Activated CD4-positive, alpha-beta T cell treated with anti-CD3 and anti-CD28 coated beads, Interleukin-2, amount 10 ng/mL, durations not matched to agents 7 days and 5 days (primary cell): ENCODE measurements around the gene FAM20C. TPM values are rescaled to one million over a fixed set of nuclear protein-coding genes. Genes with fewer than 3 reads are reported as not detected.

Experiments
- CTCF ChIA-PET: fragments of 350-600 bp; sonication (Branson Sonifier 250); formaldehyde crosslinking; loops from one replicate; lab custom pipeline; 2021; ENCODE audit warnings: antibody characterized with exemption; lab: Charles Lee
- POLR2A ChIA-PET: fragments of 350-600 bp; sonication (Branson Sonifier 250); formaldehyde crosslinking; loops from one replicate; lab custom pipeline; 2021; ENCODE audit warnings: antibody characterized with exemption; lab: Charles Lee
- DNase-seq: peaks from one replicate; pipeline ENCODE4 v3.0.0-alpha.2; 2020
- H3K27ac Mint-ChIP-seq: one replicate; pipeline ENCODE4 v1.8.0; 2021; ENCODE audit warnings: mild to moderate bottlenecking, moderate library complexity, mixed read lengths
- H3K27me3 Mint-ChIP-seq: one replicate; pipeline ENCODE4 v1.8.0; 2021; ENCODE audit warnings: mixed read lengths
- H3K36me3 Mint-ChIP-seq: one replicate; pipeline ENCODE4 v1.8.0; 2021; ENCODE audit warnings: low read depth, mixed read lengths
- H3K4me1 Mint-ChIP-seq: one replicate; pipeline ENCODE4 v1.8.0; 2021; ENCODE audit warnings: mixed read lengths
- H3K4me3 Mint-ChIP-seq: one replicate; pipeline ENCODE4 v1.8.0; 2021; ENCODE audit warnings: mild to moderate bottlenecking, moderate library complexity, mixed read lengths
- H3K9me3 Mint-ChIP-seq: one replicate; pipeline ENCODE4 v1.8.0; 2021; ENCODE audit warnings: mixed read lengths
- total RNA-seq, 2 experiments: library from RNA; stranded (reverse); gene quantifications; one replicate each; pipeline ENCODE4 v1.2.3, GENCODE V29; 2021

The FAM20C gene
- total RNA-seq, 2 experiments from 2014 or later: 0.29 to 0.47 TPM

DNA sequence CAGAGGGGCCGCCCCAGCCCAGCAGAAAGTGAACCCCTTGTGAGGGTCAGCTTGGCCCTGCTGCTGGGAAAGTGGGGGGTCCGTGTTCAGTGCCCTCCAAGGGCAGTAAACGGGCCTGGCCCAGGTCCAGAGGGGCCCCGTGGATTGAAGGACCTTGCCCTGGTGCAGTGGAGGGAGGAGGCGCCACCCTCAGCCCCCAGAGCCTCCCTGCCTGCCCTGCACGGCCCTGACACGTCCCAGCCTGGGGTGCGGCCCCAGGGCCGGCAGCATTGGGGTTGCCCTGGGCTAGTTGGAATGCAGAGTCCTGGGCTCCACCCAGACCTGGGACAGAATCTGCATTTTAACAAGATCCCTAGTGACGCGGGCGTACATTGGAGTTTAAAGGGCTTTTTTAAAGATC lies 54.8 kb downstream of the FAM20C start:
- Mint-ChIP-seq H3K27me3 (no peaks in the 10 kb centered on the region), H3K36me3 (no peaks in the 10 kb centered on the region), H3K9me3 (no peaks in the 10 kb centered on the region), H3K27ac (no peak overlapping the region), H3K4me1 (no peaks in the 10 kb centered on the region), H3K4me3 (no peak overlapping the region)
- CTCF ChIA-PET: no interaction called here
- POLR2A ChIA-PET: no interaction called here
- no peak for DNase-seq

DNA sequence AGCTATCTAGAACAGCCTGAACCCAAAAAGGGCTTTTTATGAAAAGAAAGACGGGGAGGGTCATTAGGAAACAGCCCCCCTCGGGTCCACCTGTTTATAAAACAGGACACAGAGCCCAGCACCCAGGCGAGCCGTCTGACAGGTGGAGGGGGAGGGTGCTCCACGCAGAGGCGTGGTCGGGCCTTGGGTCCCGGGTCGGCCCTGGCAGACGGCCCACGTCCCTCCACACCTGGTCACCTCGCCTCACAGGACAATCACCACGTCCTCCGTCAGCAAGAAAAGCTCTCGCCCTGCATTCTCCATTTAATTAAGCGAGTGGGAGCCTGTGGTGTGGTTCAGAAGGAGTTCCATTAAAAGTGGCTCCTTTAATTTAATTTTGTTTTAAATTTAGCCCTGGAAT lies 55.3 kb downstream of the FAM20C start:
- ChIA-PET CTCF (no interaction called here), POLR2A (no interaction called here)
- H3K27ac Mint-ChIP-seq: no peak overlapping the region
- no peaks in the 10 kb centered on the region for H3K4me1 Mint-ChIP-seq
- no peaks in the 10 kb centered on the region for H3K27me3 Mint-ChIP-seq
- no peaks in the 10 kb centered on the region for H3K36me3 Mint-ChIP-seq
- H3K4me3 Mint-ChIP-seq: no peak overlapping the region
- DNase-seq: no peak
- H3K9me3 Mint-ChIP-seq: no peaks in the 10 kb centered on the region

DNA sequence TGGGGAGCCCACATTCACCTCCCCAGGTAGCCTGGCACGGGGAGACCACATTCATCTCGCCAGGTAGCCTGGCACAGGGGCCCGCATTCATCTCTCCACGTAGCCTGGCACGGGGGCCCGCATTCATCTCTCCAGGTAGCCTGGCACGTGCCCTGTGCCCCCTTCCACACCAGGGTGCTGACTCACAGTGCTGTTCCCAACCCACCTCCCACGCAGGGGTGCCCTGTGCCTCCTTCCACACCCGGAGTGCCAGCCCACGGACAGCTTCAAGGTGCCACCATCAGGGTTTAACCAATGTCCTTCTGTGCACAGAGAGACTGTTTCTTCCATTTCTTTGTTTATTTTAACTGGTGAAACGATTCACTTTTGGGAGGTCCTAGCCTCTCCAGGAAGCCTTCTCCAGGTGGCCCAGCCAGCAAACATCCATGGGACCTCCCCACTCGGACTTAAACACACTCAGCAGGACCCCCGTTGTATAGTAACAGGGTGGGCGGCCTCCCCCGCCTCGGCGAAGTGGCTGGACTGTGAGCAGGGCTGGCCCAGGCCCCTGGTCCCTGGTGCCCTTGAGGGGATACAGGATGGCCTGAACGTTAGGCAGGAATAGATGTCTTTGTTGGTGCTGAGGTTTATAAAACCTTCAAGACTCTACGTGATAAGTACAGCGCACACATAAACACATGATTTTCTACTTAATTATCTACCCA lies 56.5 kb downstream of the FAM20C start:
- no peak for DNase-seq
- H3K36me3 Mint-ChIP-seq: no peaks in the 10 kb centered on the region
- no peaks in the 10 kb centered on the region for H3K9me3 Mint-ChIP-seq
- H3K4me3 Mint-ChIP-seq: no peak overlapping the region
- no peaks in the 10 kb centered on the region for H3K27me3 Mint-ChIP-seq
- CTCF ChIA-PET: interaction anchor here (2.8 kb wide), 1 partner anchor 14 kb away, joined by 23 read pairs; no protein-coding TSS in a partner anchor
- H3K27ac Mint-ChIP-seq: no peak overlapping the region
- no peaks in the 10 kb centered on the region for H3K4me1 Mint-ChIP-seq
- POLR2A ChIA-PET: no interaction called here

DNA sequence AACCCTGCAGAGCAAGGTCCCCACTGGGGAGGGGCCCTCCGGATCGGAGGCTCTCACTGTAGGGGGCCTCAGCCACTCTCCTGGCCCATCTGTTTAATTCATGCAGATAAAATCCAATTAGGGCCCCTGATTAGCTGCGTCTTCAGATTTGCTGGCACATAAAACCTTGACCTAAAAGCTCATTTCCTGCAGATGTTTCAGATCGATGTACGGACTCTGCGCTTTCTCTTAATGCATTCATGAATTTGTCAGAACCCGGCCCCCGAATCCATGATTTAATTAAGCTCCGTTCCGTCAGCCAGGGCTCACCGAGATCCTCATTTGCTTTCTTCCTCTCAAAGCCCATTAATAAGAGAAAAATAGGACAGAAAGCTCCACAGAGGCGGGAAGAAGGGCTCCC lies 57.6 kb downstream of the FAM20C start:
- no peak overlapping the region for H3K27ac Mint-ChIP-seq
- ChIA-PET CTCF (interaction anchor here (0.7 to 2.8 kb wide), 3 partner anchors 9 to 536 kb away, joined by 3 to 23 read pairs (median 3); no protein-coding TSS in a partner anchor), POLR2A (no interaction called here)
- H3K4me3 Mint-ChIP-seq: no peak overlapping the region
- no peaks in the 10 kb centered on the region for H3K9me3 Mint-ChIP-seq
- no peaks in the 10 kb centered on the region for H3K27me3 Mint-ChIP-seq
- H3K36me3 Mint-ChIP-seq: no peaks in the 10 kb centered on the region
- DNase-seq: no peak
- H3K4me1 Mint-ChIP-seq: no peaks in the 10 kb centered on the region

DNA sequence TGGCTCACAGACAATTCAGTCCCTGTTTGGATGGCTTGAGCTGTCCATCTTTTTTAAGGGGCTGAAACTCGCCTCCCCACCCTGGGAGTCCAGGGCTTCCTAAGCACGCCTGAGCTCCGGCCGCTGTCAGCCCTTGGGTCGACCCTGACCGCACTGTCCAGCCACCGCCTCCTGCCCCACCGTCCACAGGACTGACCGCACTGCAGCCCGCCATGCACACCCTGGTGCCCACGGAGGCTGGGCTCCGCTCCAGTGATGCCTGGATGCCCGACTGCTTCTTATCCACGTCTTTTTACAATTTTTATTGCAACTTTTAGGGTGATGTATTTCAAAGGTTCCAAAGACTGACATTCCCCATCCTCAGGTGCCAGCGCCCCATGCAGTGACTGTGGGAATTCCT lies 58.2 kb downstream of the FAM20C start:
- ChIA-PET CTCF (interaction anchor here (1.2 to 2.8 kb wide), 2 partner anchors 10 to 13 kb away, joined by 3 to 23 read pairs; no protein-coding TSS in a partner anchor), POLR2A (no interaction called here)
- H3K36me3 Mint-ChIP-seq: no peaks in the 10 kb centered on the region
- no peaks in the 10 kb centered on the region for H3K4me1 Mint-ChIP-seq
- H3K27me3 Mint-ChIP-seq: no peaks in the 10 kb centered on the region
- no peak overlapping the region for H3K27ac Mint-ChIP-seq
- no peak for DNase-seq
- no peaks in the 10 kb centered on the region for H3K9me3 Mint-ChIP-seq
- H3K4me3 Mint-ChIP-seq: no peak overlapping the region

DNA sequence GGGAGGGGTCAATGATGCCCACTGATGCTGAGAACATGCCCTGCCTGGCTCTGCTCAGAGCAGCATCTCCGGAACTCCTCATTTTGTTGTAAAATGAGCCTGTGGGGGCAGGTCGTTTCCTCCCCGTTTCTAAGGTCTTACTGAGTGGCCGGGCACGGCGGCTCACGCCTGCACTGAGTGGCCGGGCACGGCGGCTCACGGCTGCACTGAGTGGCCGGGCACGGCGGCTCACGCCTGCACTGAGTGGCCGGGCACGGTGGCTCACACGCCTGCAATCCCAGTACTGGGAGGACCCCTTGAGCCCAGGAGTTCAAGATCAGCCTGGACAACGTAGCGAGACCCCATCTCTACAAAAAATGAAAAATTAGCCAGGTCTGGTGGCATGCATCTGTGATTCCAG lies 58.6 kb downstream of the FAM20C start:
- Mint-ChIP-seq H3K27ac (no peak overlapping the region), H3K4me3 (no peak overlapping the region), H3K4me1 (no peaks in the 10 kb centered on the region), H3K27me3 (no peaks in the 10 kb centered on the region), H3K9me3 (no peaks in the 10 kb centered on the region), H3K36me3 (no peaks in the 10 kb centered on the region)
- POLR2A ChIA-PET: no interaction called here
- CTCF ChIA-PET: interaction anchor here (2.8 kb wide), 1 partner anchor 12 kb away, joined by 23 read pairs; no protein-coding TSS in a partner anchor
- DNase-seq: no peak

DNA sequence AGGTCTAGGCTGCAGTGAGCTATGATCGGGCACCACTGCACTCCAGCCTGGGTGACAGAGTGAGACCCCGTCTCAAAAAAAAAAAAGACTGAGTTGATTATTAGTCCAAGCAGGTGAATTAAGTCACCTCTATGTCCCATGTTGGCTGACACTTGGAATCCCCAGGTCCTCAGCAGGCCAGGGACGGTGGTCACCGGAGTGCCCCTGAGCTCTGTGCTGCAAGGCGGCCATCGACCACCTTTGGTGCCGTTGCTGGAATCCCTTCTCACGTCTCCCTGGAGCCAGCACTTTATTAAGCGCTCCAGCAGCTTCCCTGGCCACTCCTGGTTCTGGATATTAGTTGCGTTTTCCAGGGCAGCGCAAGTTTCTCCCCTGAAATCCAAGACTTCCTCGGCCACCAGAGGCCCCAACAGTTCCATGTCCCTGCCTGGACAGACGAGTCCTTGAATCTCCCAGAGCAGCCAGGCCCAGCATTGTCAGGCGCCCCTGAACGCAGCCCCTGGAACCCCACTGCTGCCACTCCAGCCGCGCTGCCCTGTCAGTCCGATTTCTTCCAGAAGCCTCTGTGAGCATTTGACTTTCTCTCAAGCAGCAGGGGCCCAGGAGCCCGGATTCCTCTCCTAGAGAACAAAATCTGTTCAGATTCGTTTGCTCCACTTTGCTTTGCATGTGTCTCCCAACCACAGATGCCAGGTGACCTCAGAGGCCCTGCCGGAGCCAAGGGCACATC lies 59.2 kb downstream of the FAM20C start:
- ChIA-PET POLR2A (no interaction called here), CTCF (interaction anchor here (2.8 kb wide), 1 partner anchor 11 kb away, joined by 23 read pairs; no protein-coding TSS in a partner anchor)
- H3K27me3 Mint-ChIP-seq: no peaks in the 10 kb centered on the region
- no peaks in the 10 kb centered on the region for H3K4me1 Mint-ChIP-seq
- no peaks in the 10 kb centered on the region for H3K36me3 Mint-ChIP-seq
- no peak overlapping the region for H3K4me3 Mint-ChIP-seq
- no peak overlapping the region for H3K27ac Mint-ChIP-seq
- no peaks in the 10 kb centered on the region for H3K9me3 Mint-ChIP-seq
- no peak for DNase-seq

DNA sequence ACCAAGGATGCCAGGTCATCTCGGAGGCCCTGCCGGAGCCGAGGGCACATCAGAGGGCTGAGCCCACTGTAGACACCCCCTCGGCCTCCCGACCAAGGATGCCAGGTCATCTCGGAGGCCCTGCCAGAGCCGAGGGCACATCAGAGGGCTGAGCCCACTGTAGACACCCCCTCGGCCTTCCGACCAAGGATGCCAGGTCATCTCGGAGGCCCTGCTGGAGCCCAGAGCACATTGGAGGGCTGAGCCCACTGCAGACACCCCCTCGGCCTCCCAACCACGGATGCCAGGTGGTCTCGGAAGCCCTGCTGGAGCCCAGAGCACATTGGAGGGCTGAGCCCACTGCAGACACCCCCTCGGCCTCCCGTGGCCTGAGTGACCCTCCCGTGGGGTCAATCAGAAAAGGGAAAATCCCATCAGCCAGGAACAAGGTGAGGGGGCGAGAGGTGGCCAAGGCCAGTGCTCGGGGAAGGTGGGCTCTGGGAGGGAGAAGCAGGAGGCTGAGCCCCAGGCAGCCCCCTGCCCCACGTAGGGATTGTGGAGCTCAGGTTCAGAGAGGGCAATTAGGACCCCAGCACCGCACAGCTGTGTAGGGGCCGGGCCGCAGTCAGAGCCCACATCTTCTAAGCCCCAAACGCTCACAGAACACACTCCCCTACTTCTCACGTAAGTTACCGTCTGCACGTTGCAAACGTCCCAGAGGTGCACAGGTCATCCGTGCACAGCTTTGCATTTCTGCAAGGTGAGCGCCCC lies 60.0 kb downstream of the FAM20C start:
- Mint-ChIP-seq H3K36me3 (no peaks in the 10 kb centered on the region), H3K27ac (no peak overlapping the region), H3K4me1 (no peaks in the 10 kb centered on the region), H3K4me3 (no peak overlapping the region), H3K27me3 (no peaks in the 10 kb centered on the region), H3K9me3 (no peaks in the 10 kb centered on the region)
- CTCF ChIA-PET: no interaction called here
- POLR2A ChIA-PET: no interaction called here
- DNase-seq: no peak

DNA sequence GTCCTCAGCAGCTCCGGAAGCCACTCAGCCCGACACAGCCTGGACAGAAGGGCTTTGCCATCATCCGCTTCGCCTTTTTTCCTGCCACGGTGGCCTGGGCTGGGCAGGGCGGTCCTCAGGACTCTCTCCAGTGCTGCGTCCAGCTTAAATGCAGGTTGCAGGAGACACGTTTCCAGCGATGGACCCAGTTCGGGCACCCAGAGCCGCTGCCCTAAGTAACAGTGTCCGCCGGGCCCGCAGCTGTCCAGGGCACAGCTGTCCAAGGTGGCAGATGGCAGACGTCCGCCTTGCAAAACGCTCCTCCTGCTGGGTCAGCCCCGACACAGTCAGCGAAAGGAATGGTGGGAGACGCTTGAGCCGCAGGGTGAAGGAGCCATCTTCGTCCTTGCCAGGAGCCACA lies 60.6 kb downstream of the FAM20C start:
- H3K27me3 Mint-ChIP-seq: no peaks in the 10 kb centered on the region
- POLR2A ChIA-PET: no interaction called here
- CTCF ChIA-PET: no interaction called here
- no peaks in the 10 kb centered on the region for H3K4me1 Mint-ChIP-seq
- H3K36me3 Mint-ChIP-seq: no peaks in the 10 kb centered on the region
- H3K9me3 Mint-ChIP-seq: no peaks in the 10 kb centered on the region
- no peak overlapping the region for H3K4me3 Mint-ChIP-seq
- no peak for DNase-seq
- no peak overlapping the region for H3K27ac Mint-ChIP-seq

DNA sequence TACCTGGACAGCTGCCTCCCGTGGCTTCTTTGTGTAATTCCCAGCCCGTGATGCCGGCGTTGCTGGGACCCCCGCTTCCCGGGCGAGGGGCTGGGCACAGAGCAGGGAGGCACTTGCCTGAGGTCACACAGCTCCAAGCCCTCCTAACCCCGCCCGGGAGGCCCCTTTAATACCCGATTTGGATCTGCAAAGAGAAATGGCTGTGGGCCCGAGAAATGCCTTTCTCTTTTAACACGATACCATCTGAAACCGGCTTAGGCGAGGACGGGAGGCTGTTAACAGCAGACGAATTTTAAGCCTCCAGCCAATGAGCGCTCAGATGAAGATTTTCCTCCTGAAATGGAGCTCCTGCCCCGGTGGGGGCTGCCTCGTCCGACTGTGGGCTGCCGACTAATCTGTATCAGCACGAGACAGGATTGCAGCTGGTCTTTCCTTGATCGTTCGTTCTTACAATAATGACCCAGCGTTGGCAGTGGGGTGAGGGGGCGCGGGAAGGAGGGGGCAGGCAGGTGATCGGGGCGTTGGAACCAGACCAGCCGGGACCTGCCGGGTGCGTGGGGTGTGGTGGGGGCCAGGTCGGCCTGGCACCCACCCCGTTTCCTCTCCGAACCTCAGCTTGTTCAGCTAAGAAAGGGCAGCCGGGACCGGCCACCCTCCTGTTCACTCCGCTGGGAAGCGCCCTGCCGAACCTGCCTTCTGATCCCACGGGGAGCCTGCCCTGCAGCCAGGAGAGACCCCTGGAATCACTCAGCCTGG lies 61.4 kb downstream of the FAM20C start:
- no peaks in the 10 kb centered on the region for H3K36me3 Mint-ChIP-seq
- H3K4me1 Mint-ChIP-seq: no peaks in the 10 kb centered on the region
- no peaks in the 10 kb centered on the region for H3K27me3 Mint-ChIP-seq
- H3K9me3 Mint-ChIP-seq: no peaks in the 10 kb centered on the region
- CTCF ChIA-PET: interaction anchor here (1.2 kb wide), 1 partner anchor 9 kb away, joined by 3 read pairs; no protein-coding TSS in a partner anchor
- POLR2A ChIA-PET: no interaction called here
- H3K27ac Mint-ChIP-seq: no peak overlapping the region
- no peak for DNase-seq
- H3K4me3 Mint-ChIP-seq: no peak overlapping the region

DNA sequence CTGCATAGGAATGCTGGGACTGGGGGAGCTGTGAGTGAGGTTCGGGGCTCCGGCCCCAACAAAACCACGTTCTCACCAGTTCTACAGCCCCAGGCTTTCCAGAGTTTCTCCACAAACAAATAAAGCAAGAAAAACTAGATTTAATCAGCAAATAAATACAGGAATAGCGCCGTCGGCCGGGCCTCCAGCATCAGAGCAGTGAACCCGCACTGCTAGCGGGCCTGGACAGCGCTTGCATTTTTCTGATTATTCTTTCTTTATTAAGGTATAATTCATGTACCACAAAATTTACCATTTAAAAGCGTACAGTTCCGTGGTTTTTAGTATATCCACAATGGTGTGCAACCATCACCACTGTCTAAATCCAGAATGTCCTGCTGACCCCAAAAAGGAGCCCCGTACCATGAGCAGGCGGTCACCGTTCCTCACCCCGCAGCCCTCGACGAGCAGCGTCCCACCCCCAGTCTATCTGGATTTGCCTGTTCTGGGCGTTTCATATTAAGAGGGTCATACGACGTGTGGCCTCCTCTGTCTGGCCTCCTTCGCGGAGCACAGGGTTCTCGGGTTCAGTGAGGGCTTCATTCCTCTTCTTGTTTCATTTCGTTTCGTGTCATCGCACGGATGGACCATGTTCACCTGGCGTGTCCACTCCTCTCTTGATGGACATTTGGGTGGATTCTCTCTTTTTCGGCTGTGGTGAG lies 62.1 kb downstream of the FAM20C start:
- H3K4me3 Mint-ChIP-seq: no peak overlapping the region

DNA sequence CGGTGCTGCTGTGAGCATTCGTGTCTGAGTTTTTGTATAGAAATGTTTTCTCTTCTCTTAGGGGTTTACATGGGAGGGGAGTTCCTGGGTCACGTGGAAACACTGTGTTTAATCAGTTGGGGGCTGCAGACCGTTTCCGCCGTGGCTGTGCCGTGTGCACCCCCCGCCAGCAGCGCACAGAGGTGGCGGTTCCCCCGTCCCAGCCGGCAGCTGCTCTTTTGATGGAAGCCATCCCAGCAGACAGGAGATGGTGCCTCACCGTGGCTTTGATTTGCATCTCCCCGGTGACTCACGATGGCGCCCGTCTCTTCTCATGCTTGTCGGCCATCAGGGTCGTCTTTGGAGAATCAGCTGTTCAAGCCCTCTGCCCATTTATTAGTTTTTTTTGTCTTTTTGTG lies 62.7 kb downstream of the FAM20C start:
- Mint-ChIP-seq H3K27ac (no peak overlapping the region), H3K4me3 (no peak overlapping the region), H3K4me1 (no peaks in the 10 kb centered on the region), H3K36me3 (no peaks in the 10 kb centered on the region), H3K9me3 (no peaks in the 10 kb centered on the region), H3K27me3 (no peaks in the 10 kb centered on the region)
- ChIA-PET POLR2A (no interaction called here), CTCF (no interaction called here)
- DNase-seq: no peak

More for the DNA sequence above, 62.1 kb downstream of the FAM20C start:
- ChIA-PET POLR2A (no interaction called here), CTCF (interaction anchor here (1.2 kb wide), 1 partner anchor 8 kb away, joined by 3 read pairs; no protein-coding TSS in a partner anchor)
- H3K27ac Mint-ChIP-seq: no peak overlapping the region
- H3K36me3 Mint-ChIP-seq: no peaks in the 10 kb centered on the region
- H3K4me1 Mint-ChIP-seq: no peaks in the 10 kb centered on the region
- no peaks in the 10 kb centered on the region for H3K27me3 Mint-ChIP-seq
- no peaks in the 10 kb centered on the region for H3K9me3 Mint-ChIP-seq
- DNase-seq: no peak
